Liver (tissue), 3 donors: ENCODE results near the gene KIF26A.

Experiments
- RXRA ChIP-seq, 2 donors: IDR thresholded peaks; 2 replicates each; pipeline ENCODE4 v1.6.1; 2017 to 2018; ENCODE audit warnings: antibody characterized with exemption in 2 of 2, mild to moderate bottlenecking in 1 of 2
- SP1 ChIP-seq: IDR thresholded peaks from 2 replicates; pipeline ENCODE4 v1.6.1; 2018; ENCODE audit warnings: antibody characterized with exemption, mild to moderate bottlenecking
- TF ChIP-seq, protein P1 (sequence below): fragments of 150-350 bp; IDR thresholded peaks from 2 replicates; pipeline ENCODE4 v1.5.1; 2017; ENCODE audit warnings: improper control_type of control experiment, low read depth, low read length; ENCODE audit not compliant: missing input control
- TF ChIP-seq, protein P2 (sequence below): IDR thresholded peaks from 2 replicates; pipeline ENCODE4 v1.6.1; 2016; ENCODE audit warnings: antibody characterized with exemption
- TF ChIP-seq, protein P3 (sequence below): IDR thresholded peaks from 2 replicates; pipeline ENCODE4 v1.6.1; 2016; ENCODE audit warnings: antibody characterized with exemption
- donor health status: healthy.
- donor health status: healthy.

DNA sequence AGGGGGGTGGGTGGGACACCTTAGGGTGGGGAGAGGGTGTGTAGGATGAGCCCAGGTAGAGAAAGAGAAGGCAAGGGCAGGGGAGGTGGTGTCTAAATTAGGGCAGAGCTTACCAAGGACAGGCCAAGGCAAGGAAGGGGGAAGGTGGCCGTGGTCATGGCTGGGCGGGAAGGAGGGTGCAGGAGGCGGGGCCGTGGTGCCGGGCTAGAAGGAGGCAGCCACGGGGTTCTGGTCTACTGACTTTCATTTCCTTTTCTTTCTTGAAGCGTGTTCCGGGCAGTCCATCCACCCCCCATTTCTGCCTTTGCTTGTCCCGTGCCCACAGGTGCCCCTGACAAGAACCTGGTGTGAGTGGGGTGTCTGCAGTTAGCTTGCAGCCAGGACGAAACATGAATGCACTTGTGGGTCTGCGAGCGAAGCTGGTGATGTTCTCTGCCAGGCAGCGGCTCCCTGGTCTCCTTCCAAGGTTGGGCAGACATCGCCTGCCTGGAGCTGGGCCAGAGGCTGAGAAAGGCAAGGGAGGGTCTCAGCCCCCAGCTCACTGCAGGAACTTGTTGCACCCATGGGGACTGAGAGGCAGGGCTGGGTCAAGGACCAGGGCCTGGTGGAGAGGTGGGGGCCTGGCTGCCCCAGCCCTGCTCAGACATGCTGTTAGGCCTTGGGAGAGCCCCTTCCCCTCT, 58.2 kb downstream of the KIF26A start:
- TF ChIP-seq SP1 (no peak), RXRA (IDR thresholded peaks at IDR 0.05) (no peak)
- TF ChIP-seq, protein P1, sequence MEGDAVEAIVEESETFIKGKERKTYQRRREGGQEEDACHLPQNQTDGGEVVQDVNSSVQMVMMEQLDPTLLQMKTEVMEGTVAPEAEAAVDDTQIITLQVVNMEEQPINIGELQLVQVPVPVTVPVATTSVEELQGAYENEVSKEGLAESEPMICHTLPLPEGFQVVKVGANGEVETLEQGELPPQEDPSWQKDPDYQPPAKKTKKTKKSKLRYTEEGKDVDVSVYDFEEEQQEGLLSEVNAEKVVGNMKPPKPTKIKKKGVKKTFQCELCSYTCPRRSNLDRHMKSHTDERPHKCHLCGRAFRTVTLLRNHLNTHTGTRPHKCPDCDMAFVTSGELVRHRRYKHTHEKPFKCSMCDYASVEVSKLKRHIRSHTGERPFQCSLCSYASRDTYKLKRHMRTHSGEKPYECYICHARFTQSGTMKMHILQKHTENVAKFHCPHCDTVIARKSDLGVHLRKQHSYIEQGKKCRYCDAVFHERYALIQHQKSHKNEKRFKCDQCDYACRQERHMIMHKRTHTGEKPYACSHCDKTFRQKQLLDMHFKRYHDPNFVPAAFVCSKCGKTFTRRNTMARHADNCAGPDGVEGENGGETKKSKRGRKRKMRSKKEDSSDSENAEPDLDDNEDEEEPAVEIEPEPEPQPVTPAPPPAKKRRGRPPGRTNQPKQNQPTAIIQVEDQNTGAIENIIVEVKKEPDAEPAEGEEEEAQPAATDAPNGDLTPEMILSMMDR: no peak
- TF ChIP-seq, protein P2, sequence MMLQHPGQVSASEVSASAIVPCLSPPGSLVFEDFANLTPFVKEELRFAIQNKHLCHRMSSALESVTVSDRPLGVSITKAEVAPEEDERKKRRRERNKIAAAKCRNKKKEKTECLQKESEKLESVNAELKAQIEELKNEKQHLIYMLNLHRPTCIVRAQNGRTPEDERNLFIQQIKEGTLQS: no peak
- TF ChIP-seq, protein P3, sequence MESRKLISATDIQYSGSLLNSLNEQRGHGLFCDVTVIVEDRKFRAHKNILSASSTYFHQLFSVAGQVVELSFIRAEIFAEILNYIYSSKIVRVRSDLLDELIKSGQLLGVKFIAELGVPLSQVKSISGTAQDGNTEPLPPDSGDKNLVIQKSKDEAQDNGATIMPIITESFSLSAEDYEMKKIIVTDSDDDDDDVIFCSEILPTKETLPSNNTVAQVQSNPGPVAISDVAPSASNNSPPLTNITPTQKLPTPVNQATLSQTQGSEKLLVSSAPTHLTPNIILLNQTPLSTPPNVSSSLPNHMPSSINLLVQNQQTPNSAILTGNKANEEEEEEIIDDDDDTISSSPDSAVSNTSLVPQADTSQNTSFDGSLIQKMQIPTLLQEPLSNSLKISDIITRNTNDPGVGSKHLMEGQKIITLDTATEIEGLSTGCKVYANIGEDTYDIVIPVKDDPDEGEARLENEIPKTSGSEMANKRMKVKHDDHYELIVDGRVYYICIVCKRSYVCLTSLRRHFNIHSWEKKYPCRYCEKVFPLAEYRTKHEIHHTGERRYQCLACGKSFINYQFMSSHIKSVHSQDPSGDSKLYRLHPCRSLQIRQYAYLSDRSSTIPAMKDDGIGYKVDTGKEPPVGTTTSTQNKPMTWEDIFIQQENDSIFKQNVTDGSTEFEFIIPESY: no peak
